Measurements from ENCODE around the gene RNLS. TPM values are rescaled to one million over a fixed set of nuclear protein-coding genes. Genes with fewer than 3 reads are reported as not detected.

RNLS gene
- total RNA-seq, 1 donor from 2014 or later = 7.1 TPM

GRCh38 chr10:88244781-88245625 lies 338.1 kb downstream of the RNLS start:
- DNase-seq (ENCODE audit: low read depth) = no peak
- no peak for TF ChIP-seq CTCF (conservative IDR thresholded peaks at IDR 0.05; ENCODE audit: low read depth, low read length)
- H3K4me3 ChIP-seq (ENCODE audit: low read depth, low read length) = no peak overlapping the region

GRCh38 chr10:88243836-88244730 lies 339.0 kb downstream of the RNLS start:
- no peak for DNase-seq (ENCODE audit: low read depth)
- no peak overlapping the region for H3K4me3 ChIP-seq (ENCODE audit: low read depth, low read length)

GRCh38 chr10:88243202-88243744 lies 339.8 kb downstream of the RNLS start:
- no peak for DNase-seq (ENCODE audit: low read depth)
- no peak for TF ChIP-seq CTCF (conservative IDR thresholded peaks at IDR 0.05; ENCODE audit: low read depth, low read length)
- no peak overlapping the region for H3K4me3 ChIP-seq (ENCODE audit: low read depth, low read length)

More at GRCh38 chr10:88243836-88244730, 339.0 kb downstream of the RNLS start:
- no peak for TF ChIP-seq CTCF (conservative IDR thresholded peaks at IDR 0.05; ENCODE audit: low read depth, low read length)

GRCh38 chr10:88241501-88241900 lies 341.6 kb downstream of the RNLS start:
- DNase-seq (ENCODE audit: low read depth) = no peak
- no peak overlapping the region for H3K4me3 ChIP-seq (ENCODE audit: low read depth, low read length)
- no peak for TF ChIP-seq CTCF (conservative IDR thresholded peaks at IDR 0.05; ENCODE audit: low read depth, low read length)

GRCh38 chr10:88239212-88239611 lies 343.9 kb downstream of the RNLS start:
- DNase-seq (ENCODE audit: low read depth) = no peak
- no peak overlapping the region for H3K4me3 ChIP-seq (ENCODE audit: low read depth, low read length)
- TF ChIP-seq CTCF (conservative IDR thresholded peaks at IDR 0.05; ENCODE audit: low read depth, low read length) = no peak

GRCh38 chr10:88238615-88238914 lies 344.6 kb downstream of the RNLS start:
- no peak for DNase-seq (ENCODE audit: low read depth)
- TF ChIP-seq CTCF (conservative IDR thresholded peaks at IDR 0.05; ENCODE audit: low read depth, low read length) = no peak
- no peak overlapping the region for H3K4me3 ChIP-seq (ENCODE audit: low read depth, low read length)

All from epithelial cell of proximal tubule (primary cell).